Measurements from ENCODE around the gene ARGLU1. TPM values are rescaled to one million over a fixed set of nuclear protein-coding genes. Genes with fewer than 3 reads are reported as not detected.

ARGLU1 gene
- total and polyA plus RNA-seq, 2 experiments from 2014 or later = 108 to 166 TPM

DNA sequence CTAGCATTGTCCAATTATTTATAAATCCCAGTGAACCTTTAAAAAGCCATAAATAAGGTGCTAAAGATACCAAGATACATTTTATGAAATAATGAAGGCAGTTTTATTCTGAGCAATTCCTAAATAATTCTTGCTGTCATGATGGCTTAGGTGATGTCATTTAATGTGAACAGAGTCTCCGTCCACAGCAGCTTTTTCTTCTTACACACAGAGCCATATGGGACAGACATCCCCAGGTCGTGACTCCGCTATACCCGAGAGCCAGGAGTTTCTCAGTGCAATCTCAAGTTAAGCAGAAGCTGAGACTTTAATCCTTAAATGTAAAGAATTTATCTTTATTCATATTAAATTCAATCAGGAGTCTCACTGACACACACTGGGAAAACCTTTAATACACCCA, 62.2 kb downstream of the ARGLU1 start:
- Histone ChIP-seq H3K27ac (ENCODE audit: low read depth) (no peak overlapping the region), H3K36me3 (ENCODE audit: insufficient read depth) (no peaks in the 10 kb centered on the region), H3K27me3 (ENCODE audit: insufficient read depth) (no peaks in the 10 kb centered on the region), H4K20me1 (replicated peaks; ENCODE audit: insufficient read depth) (no peaks in the 10 kb centered on the region), H3K4me1 (ENCODE audit: insufficient read depth) (peaks cover 20% of the 10 kb centered on the region), H2AFZ (no peak overlapping the region), H3F3A (replicated peaks; ENCODE audit: low read depth) (no peaks in the 10 kb centered on the region), H3K4me3 (no peak overlapping the region), H3K79me2 (replicated peaks; ENCODE audit: insufficient read depth) (peaks cover 55% of the 10 kb centered on the region), H3K9me2 (ENCODE audit: insufficient read depth) (no peaks in the 10 kb centered on the region), H3K4me2 (no peak overlapping the region)
- no peak overlapping the region for H3K27ac Mint-ChIP-seq
- H3K4me3 Mint-ChIP-seq = no peak overlapping the region
- peaks cover 7% of the 10 kb centered on the region; the same call in 2 of the 3 replicates for H3K36me3 Mint-ChIP-seq (ENCODE audit: low read depth)
- no peaks in the 10 kb centered on the region for H3K27me3 Mint-ChIP-seq (ENCODE audit: insufficient read depth, low read depth, poor library complexity)
- DNase-seq (ENCODE audit: low spot score) (no peak), ATAC-seq (no peak)
- H3K9me3 Mint-ChIP-seq = no peaks in the 10 kb centered on the region
- TF ChIP-seq JUNB (IDR thresholded peaks at IDR 0.05; ENCODE audit: unreplicated experiment) (no peak), EZH2phosphoT487 (IDR thresholded peaks at IDR 0.05; ENCODE audit: unreplicated experiment) (no peak), ZNF462 (CRISPR knock-in tag; IDR thresholded peaks at IDR 0.05) (no peak), EZH2 (IDR thresholded peaks at IDR 0.05; ENCODE audit: low read depth, unreplicated experiment) (no peak), NANOG (IDR thresholded peaks at IDR 0.05; ENCODE audit: borderline replicate concordance) (no peak), ZNF114 (CRISPR knock-in tag; IDR thresholded peaks at IDR 0.05) (no peak), CTCF (conservative IDR thresholded peaks at IDR 0.05; ENCODE audit: low read depth in 2 of 2) (no peak), CREB1 (CRISPR knock-in tag; IDR thresholded peaks at IDR 0.05; ENCODE audit: low read depth) (no peak), ZNF331 (CRISPR knock-in tag; IDR thresholded peaks at IDR 0.05; ENCODE audit: low read depth) (no peak)
- TF ChIP-seq, protein P1, sequence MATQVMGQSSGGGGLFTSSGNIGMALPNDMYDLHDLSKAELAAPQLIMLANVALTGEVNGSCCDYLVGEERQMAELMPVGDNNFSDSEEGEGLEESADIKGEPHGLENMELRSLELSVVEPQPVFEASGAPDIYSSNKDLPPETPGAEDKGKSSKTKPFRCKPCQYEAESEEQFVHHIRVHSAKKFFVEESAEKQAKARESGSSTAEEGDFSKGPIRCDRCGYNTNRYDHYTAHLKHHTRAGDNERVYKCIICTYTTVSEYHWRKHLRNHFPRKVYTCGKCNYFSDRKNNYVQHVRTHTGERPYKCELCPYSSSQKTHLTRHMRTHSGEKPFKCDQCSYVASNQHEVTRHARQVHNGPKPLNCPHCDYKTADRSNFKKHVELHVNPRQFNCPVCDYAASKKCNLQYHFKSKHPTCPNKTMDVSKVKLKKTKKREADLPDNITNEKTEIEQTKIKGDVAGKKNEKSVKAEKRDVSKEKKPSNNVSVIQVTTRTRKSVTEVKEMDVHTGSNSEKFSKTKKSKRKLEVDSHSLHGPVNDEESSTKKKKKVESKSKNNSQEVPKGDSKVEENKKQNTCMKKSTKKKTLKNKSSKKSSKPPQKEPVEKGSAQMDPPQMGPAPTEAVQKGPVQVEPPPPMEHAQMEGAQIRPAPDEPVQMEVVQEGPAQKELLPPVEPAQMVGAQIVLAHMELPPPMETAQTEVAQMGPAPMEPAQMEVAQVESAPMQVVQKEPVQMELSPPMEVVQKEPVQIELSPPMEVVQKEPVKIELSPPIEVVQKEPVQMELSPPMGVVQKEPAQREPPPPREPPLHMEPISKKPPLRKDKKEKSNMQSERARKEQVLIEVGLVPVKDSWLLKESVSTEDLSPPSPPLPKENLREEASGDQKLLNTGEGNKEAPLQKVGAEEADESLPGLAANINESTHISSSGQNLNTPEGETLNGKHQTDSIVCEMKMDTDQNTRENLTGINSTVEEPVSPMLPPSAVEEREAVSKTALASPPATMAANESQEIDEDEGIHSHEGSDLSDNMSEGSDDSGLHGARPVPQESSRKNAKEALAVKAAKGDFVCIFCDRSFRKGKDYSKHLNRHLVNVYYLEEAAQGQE (IDR thresholded peaks at IDR 0.05; ENCODE audit: unreplicated experiment) = no peak
- peaks cover 14% of the 10 kb centered on the region for H3K4me1 Mint-ChIP-seq

All from GM23338 (cell line).